Effector CD4-positive, alpha-beta T cell (primary cell): Measurements from ENCODE around the gene C12orf57.

Source experiments
- DNase-seq: peaks from one replicate; pipeline ENCODE4 v3.0.0-alpha.2; 2020

The C12orf57 gene

DNA sequence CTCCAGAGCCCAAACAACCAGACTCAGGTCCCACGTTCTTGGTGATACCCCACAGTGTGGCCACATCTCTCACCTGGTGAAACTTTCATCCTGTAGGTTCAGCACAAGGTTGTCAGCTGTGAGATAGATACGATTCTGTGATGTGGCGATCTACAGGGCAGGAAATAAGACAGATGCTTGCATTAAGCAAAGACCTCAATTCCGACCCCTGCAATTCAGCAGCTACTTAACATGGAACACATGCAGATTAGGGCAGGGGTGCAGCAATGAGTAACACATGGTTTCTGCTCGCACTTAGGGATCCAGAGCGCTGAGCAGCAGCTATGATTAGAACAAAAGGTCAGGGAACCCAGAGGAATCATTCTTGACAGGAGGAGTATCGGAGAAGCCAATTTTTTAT is 22.5 kb downstream of the C12orf57 start:
- DNase-seq, result no peak

DNA sequence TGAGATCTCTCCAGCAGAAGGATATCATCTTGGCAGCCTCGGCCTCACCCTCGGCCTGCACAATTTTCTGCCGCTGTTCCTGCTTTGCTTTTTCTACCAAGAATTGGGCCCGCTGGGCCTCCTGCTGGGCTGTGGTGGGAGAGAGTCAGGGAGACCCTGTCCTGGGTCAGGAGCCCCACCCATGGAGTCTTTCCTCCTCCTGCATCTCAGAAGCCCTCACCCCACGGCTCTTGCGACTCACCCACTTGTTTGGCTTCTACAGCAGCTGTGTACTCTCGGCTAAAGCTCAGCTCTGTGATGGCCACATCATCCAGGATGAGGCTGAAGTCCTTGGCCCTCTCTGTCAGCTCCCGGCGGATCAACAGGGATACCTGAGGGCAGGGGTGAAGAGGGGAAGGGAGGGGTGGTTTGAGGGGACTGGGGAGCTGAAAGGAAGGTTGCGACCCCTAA is 23.9 kb downstream of the C12orf57 start:
- DNase-seq, result no peak

GRCh38 chr12:6968426-6968825 is 24.6 kb downstream of the C12orf57 start:
- no peak for DNase-seq

- no peak for DNase-seq
Observed at GRCh38 chr12:6970096-6970527, 26.3 kb downstream of the C12orf57 start.

- DNase-seq, result no peak
Observed at GRCh38 chr12:6974180-6974579, 30.4 kb downstream of the C12orf57 start.

GRCh38 chr12:6975297-6976032 is 31.6 kb downstream of the C12orf57 start:
- DNase-seq, result no peak

DNA sequence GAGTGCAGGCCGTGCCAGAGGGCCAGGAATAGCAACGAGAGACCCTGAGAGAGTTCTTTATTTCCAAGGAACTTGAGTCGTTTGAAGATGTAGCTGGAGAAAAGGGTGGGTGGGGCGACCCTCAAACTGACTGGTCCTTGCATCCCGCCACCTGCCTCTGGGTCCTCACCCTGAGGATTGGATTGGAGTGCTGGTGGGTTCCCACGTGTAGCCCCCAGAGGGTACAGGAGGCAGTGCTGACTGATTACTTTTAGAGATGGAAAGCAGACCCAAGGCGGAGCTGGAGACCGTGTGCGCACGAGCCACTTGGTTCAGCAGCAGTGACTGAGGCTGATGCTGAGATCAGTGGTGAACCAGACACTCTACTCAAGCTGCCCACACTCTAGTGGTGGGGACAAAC is 33.8 kb downstream of the C12orf57 start:
- DNase-seq, result no peak

GRCh38 chr12:6978188-6978587 is 34.4 kb downstream of the C12orf57 start:
- DNase-seq, result no peak

GRCh38 chr12:6978611-6979011 is 34.8 kb downstream of the C12orf57 start:
- DNase-seq, result no peak

GRCh38 chr12:6979021-6979420 is 35.2 kb downstream of the C12orf57 start:
- no peak for DNase-seq

DNA sequence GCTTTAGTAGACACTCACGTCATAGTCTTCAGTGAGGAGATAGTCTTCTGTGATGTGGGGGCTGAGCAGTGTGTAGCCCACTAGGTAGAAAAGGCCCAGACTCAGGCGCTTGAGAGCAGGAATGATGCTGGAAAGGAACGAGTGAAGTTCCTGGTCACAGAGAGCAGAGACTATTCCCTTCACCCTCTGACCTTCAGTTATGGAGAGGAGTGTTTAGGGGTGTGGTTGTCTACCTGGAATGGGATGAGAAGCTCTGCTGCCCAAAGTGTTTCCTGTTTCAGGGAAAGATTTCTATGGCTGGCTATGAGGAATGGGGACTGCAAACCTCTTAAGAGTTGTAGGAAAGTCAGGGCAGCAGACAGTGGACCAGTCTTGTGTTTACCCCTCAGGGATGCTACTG is 35.6 kb downstream of the C12orf57 start:
- no peak for DNase-seq

DNA sequence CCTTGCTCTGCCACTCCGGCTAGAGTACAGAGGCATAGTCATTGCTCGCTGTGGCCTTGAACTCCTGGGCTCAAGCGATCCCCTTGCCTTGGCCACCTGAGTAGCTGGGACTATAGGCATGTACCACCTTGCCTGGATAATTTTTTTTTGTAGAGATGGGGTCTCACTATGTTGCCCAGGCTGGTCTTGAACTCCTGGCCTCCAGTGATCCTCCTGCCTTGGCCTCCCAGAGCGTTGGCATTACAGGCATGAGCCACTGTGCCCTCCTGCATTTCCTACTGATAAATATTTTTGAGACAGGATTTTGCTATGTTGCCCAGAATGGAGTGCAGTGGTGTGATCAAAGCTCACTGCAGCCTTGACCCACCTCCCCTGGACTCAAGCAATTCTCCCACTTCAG is 36.3 kb downstream of the C12orf57 start:
- DNase-seq, result no peak

GRCh38 chr12:6980740-6981139 is 36.9 kb downstream of the C12orf57 start:
- DNase-seq, result no peak

- no peak for DNase-seq
Observed at GRCh38 chr12:6981152-6982052, 37.6 kb downstream of the C12orf57 start.

DNA sequence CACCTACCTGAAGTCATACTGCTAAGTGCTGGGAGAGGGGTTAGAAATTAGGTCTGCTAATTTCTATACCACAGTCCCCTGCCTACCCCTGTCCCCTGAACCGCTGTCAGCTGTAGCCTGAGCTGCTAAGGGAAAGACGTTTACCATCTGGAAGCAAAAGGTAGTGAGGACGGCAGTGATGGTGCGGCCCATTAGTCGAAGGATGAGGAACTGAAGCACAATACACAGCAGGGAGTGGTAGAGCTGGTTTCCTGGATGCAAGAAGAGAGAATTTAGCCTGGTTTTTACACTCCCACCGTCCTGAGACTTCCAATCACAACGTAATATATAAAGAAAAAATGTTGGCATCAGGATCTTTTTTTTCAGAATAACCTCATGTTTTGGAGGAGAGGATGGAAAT is 38.7 kb downstream of the C12orf57 start:
- no peak for DNase-seq

- DNase-seq, result no peak
Observed at GRCh38 chr12:6987956-6988553, 44.2 kb downstream of the C12orf57 start.
